Measurements from ENCODE around the gene KIAA0753. TPM values are rescaled to one million over a fixed set of nuclear protein-coding genes. Genes with fewer than 3 reads are reported as not detected.

The KIAA0753 gene
- polyA plus RNA-seq, 1 of the 3 experiments (the other 2 are of a cell fraction): 7.2 TPM

DNA sequence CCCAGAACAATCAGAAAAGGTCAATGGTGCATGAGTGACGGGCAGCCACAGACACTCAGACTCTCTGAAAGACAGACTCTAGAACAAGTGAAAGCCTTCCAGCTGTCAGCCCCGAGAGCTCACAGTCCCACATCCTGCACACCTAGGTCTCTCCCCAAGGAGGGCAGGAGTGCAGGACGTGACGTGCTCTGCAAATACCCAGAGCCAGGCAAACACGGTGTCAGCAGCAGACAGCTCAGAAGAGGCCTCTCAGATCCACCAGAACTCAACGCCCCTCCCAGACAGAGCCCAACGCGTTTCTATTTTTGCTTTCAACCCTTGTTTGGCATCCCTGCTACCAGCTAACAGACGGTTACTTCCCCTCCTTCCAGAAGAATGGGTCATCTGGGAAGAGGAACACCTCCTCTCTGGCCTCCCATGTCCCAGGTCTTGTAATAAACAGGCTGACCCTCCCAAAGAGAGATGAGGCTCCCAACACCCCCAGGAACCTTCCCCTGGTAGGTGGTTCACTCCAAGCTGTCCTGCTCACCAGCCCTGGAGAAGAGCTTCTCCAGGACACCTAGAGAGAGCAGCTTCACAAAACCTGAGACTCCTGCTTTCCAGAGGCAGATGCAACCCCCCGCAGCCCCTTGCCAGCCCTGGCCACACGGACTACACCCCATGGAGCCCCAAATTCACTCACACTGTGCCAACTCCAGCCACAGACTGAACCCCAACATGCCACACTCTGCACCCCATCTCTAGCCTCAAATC is 91.8 kb downstream of the KIAA0753 start:
- CTCF ChIA-PET: interaction anchor here (1.8 kb wide), 1 partner anchor 76 kb away, joined by 4 read pairs; no protein-coding TSS in a partner anchor
- no peak overlapping the region for H2AFZ ChIP-seq (ENCODE audit: low read depth)

DNA sequence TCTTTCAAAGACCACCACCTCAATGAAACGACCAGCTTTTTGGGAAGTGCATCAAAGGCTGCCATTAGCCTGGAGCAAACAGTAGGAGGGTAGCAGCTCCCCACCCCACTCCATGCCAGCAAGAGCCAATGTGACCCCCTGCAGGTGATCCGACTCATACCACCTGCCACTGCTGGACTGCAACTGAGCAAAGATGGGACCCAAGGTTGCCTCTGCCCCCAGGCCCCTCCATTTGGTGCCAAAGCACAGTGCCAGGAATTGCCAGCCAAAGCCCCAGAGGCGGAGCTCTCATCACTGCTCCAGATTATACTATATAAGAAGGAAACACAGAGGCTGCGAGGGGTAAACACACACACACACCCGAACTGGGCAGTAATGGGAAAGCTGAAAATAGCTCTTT is 92.5 kb downstream of the KIAA0753 start:
- Histone ChIP-seq H3K9ac (no peak overlapping the region), H4K20me1 (ENCODE audit: insufficient read depth) (no peaks in the 10 kb centered on the region), H3K9me2 (no peaks in the 10 kb centered on the region), H3K4me2 (0 out of 2 replicates have a peak overlapping the region, but pooled peaks have one; percentile 15), H3K36me3 (replicated peaks in 1 of 2; ENCODE audit: control insufficient read depth in 1 of 2, insufficient read depth in 2 of 2, low read length in 1 of 2) (no peaks in the 10 kb centered on the region), H3K4me3 (ENCODE audit: low read depth in 2 of 2, low read length in 1 of 2) (no peak overlapping the region), H3K79me2 (ENCODE audit: insufficient read depth) (no peaks in the 10 kb centered on the region), H3F3A (replicated peaks; ENCODE audit: insufficient read depth) (no peaks in the 10 kb centered on the region), H3K9me3 (no peaks in the 10 kb centered on the region), H3K27ac (ENCODE audit: low read depth in 2 of 2, low read length in 1 of 2) (no peak overlapping the region), H3K27me3 (ENCODE audit: insufficient read depth) (no peaks in the 10 kb centered on the region), H3K4me1 (ENCODE audit: control insufficient read depth in 1 of 2, insufficient read depth in 2 of 2, low read depth in 1 of 2, low read length in 1 of 2) (no peaks in the 10 kb centered on the region), H2AFZ (ENCODE audit: low read depth) (no peak overlapping the region)
- DNase-seq: no peak
- WGBS (ENCODE audit: low lambda C conversion rate): 57% methylated on average over 5 of the region's 5 CpGs
- POLR2A ChIA-PET: no interaction called here
- no peak for TF ChIP-seq SMC3 (IDR thresholded peaks at IDR 0.05; ENCODE audit: low read depth, low read length)
- TF ChIP-seq FOSL2 (IDR thresholded peaks at IDR 0.05; ENCODE audit: borderline replicate concordance, low read depth): no peak
- TF ChIP-seq, protein P1, sequence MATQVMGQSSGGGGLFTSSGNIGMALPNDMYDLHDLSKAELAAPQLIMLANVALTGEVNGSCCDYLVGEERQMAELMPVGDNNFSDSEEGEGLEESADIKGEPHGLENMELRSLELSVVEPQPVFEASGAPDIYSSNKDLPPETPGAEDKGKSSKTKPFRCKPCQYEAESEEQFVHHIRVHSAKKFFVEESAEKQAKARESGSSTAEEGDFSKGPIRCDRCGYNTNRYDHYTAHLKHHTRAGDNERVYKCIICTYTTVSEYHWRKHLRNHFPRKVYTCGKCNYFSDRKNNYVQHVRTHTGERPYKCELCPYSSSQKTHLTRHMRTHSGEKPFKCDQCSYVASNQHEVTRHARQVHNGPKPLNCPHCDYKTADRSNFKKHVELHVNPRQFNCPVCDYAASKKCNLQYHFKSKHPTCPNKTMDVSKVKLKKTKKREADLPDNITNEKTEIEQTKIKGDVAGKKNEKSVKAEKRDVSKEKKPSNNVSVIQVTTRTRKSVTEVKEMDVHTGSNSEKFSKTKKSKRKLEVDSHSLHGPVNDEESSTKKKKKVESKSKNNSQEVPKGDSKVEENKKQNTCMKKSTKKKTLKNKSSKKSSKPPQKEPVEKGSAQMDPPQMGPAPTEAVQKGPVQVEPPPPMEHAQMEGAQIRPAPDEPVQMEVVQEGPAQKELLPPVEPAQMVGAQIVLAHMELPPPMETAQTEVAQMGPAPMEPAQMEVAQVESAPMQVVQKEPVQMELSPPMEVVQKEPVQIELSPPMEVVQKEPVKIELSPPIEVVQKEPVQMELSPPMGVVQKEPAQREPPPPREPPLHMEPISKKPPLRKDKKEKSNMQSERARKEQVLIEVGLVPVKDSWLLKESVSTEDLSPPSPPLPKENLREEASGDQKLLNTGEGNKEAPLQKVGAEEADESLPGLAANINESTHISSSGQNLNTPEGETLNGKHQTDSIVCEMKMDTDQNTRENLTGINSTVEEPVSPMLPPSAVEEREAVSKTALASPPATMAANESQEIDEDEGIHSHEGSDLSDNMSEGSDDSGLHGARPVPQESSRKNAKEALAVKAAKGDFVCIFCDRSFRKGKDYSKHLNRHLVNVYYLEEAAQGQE (IDR thresholded peaks at IDR 0.05; ENCODE audit: low read depth, low read length): no peak
- no peak for TF ChIP-seq SIN3A (IDR thresholded peaks at IDR 0.05; ENCODE audit: borderline replicate concordance, low read depth, low read length)
- no peak for TF ChIP-seq FOXM1 (IDR thresholded peaks at IDR 0.05; ENCODE audit: low read depth)
- CTCF ChIA-PET: interaction anchor here (1.0 to 1.8 kb wide), 2 partner anchors 10 to 75 kb away, joined by 4 read pairs; no protein-coding TSS in a partner anchor

More for the DNA sequence above, 91.8 kb downstream of the KIAA0753 start:
- no peak overlapping the region for H3K4me3 ChIP-seq (ENCODE audit: low read depth in 2 of 2, low read length in 1 of 2)
- no peaks in the 10 kb centered on the region for H3K79me2 ChIP-seq (ENCODE audit: insufficient read depth)
- H3K4me2 ChIP-seq: 0 out of 2 replicates have a peak overlapping the region, but pooled peaks have one; percentile 15
- TF ChIP-seq, protein P2, sequence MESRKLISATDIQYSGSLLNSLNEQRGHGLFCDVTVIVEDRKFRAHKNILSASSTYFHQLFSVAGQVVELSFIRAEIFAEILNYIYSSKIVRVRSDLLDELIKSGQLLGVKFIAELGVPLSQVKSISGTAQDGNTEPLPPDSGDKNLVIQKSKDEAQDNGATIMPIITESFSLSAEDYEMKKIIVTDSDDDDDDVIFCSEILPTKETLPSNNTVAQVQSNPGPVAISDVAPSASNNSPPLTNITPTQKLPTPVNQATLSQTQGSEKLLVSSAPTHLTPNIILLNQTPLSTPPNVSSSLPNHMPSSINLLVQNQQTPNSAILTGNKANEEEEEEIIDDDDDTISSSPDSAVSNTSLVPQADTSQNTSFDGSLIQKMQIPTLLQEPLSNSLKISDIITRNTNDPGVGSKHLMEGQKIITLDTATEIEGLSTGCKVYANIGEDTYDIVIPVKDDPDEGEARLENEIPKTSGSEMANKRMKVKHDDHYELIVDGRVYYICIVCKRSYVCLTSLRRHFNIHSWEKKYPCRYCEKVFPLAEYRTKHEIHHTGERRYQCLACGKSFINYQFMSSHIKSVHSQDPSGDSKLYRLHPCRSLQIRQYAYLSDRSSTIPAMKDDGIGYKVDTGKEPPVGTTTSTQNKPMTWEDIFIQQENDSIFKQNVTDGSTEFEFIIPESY (IDR thresholded peaks at IDR 0.05; ENCODE audit: borderline replicate concordance, low read depth): no peak
- TF ChIP-seq, protein P3, sequence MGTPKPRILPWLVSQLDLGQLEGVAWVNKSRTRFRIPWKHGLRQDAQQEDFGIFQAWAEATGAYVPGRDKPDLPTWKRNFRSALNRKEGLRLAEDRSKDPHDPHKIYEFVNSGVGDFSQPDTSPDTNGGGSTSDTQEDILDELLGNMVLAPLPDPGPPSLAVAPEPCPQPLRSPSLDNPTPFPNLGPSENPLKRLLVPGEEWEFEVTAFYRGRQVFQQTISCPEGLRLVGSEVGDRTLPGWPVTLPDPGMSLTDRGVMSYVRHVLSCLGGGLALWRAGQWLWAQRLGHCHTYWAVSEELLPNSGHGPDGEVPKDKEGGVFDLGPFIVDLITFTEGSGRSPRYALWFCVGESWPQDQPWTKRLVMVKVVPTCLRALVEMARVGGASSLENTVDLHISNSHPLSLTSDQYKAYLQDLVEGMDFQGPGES (IDR thresholded peaks at IDR 0.05; ENCODE audit: low read depth, low read length): no peak
- H3K36me3 ChIP-seq (replicated peaks in 1 of 2; ENCODE audit: control insufficient read depth in 1 of 2, insufficient read depth in 2 of 2, low read length in 1 of 2): no peaks in the 10 kb centered on the region
- 64% methylated on average over 9 of the region's 11 CpGs for WGBS (ENCODE audit: low lambda C conversion rate)
- H3K27ac ChIP-seq (ENCODE audit: low read depth in 2 of 2, low read length in 1 of 2): no peak overlapping the region
- no peaks in the 10 kb centered on the region for H3K9me2 ChIP-seq
- POLR2A ChIA-PET: no interaction called here
- DNase-seq: no peak
- H3K9ac ChIP-seq: no peak overlapping the region
- H3F3A ChIP-seq (replicated peaks; ENCODE audit: insufficient read depth): no peaks in the 10 kb centered on the region
- H4K20me1 ChIP-seq (ENCODE audit: insufficient read depth): no peaks in the 10 kb centered on the region
- H3K4me1 ChIP-seq (ENCODE audit: control insufficient read depth in 1 of 2, insufficient read depth in 2 of 2, low read depth in 1 of 2, low read length in 1 of 2): no peaks in the 10 kb centered on the region
- no peaks in the 10 kb centered on the region for H3K27me3 ChIP-seq (ENCODE audit: insufficient read depth)
- H3K9me3 ChIP-seq: no peaks in the 10 kb centered on the region

Measured in SK-N-SH (cell line).